H1 (cell line): ENCODE data around the gene TAF6. TPM values are rescaled to one million over a fixed set of nuclear protein-coding genes. Genes with fewer than 3 reads are reported as not detected.

Experiments used
- CTCF ChIA-PET: fragments of 300-600 bp; sonication (Branson Sonifier 250); formaldehyde crosslinking; loops from one replicate; lab custom pipeline; 2021; ENCODE audit not compliant: partially characterized antibody; lab: Charles Lee
- POLR2A ChIA-PET: fragments of 300-600 bp; sonication (Branson Sonifier 250); formaldehyde crosslinking; loops from one replicate; lab custom pipeline; 2021; ENCODE audit warnings: inconsistent platforms; ENCODE audit not compliant: partially characterized antibody; lab: Charles Lee
- DNase-seq, 2 experiments: peaks; one replicate each; pipeline versions ENCODE4 v3.0.0 to v3.0.0-alpha.2; 2010 to 2022; ENCODE audit warnings: low spot score in 2 of 2, low read depth in 1 of 2, mixed read lengths in 1 of 2
- FAIRE-seq: peaks from 2 replicates; lab custom pipeline; 2011; peaks lifted over from hg19 to GRCh38; lab: Jason Lieb, UNC
- H2AFZ ChIP-seq: 2 replicates; pipeline ENCODE4 v1.8.1; 2012; ENCODE audit warnings: low read length, inconsistent platforms
- H2AK5ac ChIP-seq: 2 replicates; pipeline ENCODE4 v1.6.1; 2013; ENCODE audit warnings: low read depth, low read length
- H2BK120ac ChIP-seq: replicated peaks from 2 replicates; pipeline ENCODE3; 2013; ENCODE audit warnings: low read depth, low read length, inconsistent platforms
- H2BK12ac ChIP-seq: 2 replicates; pipeline ENCODE4 v1.6.1; 2013; ENCODE audit warnings: low read depth, low read length
- H2BK15ac ChIP-seq: 2 replicates; pipeline ENCODE4 v1.6.1; 2013; ENCODE audit warnings: low read length
- H2BK20ac ChIP-seq: 2 replicates; pipeline ENCODE4 v1.6.1; 2013; ENCODE audit warnings: low read length
- H2BK5ac ChIP-seq: 2 replicates; pipeline ENCODE4 v1.6.1; 2013; ENCODE audit warnings: low read depth, low read length
- H3K14ac ChIP-seq: 2 replicates; pipeline ENCODE4 v1.6.1; 2013; ENCODE audit warnings: inconsistent platforms; ENCODE audit not compliant: insufficient read length
- H3K18ac ChIP-seq: 2 replicates; pipeline ENCODE4 v1.6.1; 2013; ENCODE audit warnings: low read length; ENCODE audit errors: extremely low read depth
- H3K23ac ChIP-seq: 2 replicates; pipeline ENCODE4 v1.6.1; 2013; ENCODE audit warnings: inconsistent platforms; ENCODE audit not compliant: insufficient read length
- H3K23me2 ChIP-seq: 2 replicates; pipeline ENCODE4 v1.6.1; 2013; ENCODE audit warnings: low read depth, low read length
- H3K27ac ChIP-seq: 2 replicates; pipeline ENCODE4 v1.6.1; 2011; ENCODE audit warnings: low read depth, low read length, inconsistent platforms
- H3K27me3 ChIP-seq, 4 experiments: replicated peaks in 1 of 4; 1 replicate in 1 of 4; 2 replicates in 3 of 4; pipeline versions ENCODE4 v1.6.1 to v1.8.1; 2011 to 2013; ENCODE audit warnings: low read length in 3 of 4, mild to moderate bottlenecking in 3 of 4, inconsistent platforms in 2 of 4, mixed read lengths in 2 of 4, moderate library complexity in 1 of 4; ENCODE audit not compliant: control insufficient read depth in 3 of 4, insufficient read depth in 3 of 4; ENCODE audit errors: extremely low read depth in 1 of 4
- H3K36me3 ChIP-seq, 4 experiments: 2 replicates each; pipeline versions ENCODE4 v1.6.1 to v1.8.1; 2011 to 2013; ENCODE audit warnings: mild to moderate bottlenecking in 4 of 4, low read length in 3 of 4, moderate library complexity in 2 of 4, control low read depth in 1 of 4, inconsistent platforms in 1 of 4; ENCODE audit not compliant: insufficient read depth in 4 of 4, control insufficient read depth in 2 of 4
- H3K4ac ChIP-seq: replicated peaks from 2 replicates; pipeline ENCODE3; 2013; ENCODE audit warnings: low read length, low read depth, mixed read lengths, inconsistent platforms; ENCODE audit not compliant: insufficient read length
- H3K4me1 ChIP-seq, 4 experiments: replicated peaks in 1 of 4; 1 replicate in 1 of 4; 2 replicates in 3 of 4; pipeline versions ENCODE4 v1.6.1 to v1.8.1; 2011 to 2013; ENCODE audit warnings: low read length in 3 of 4, inconsistent platforms in 2 of 4, mixed read lengths in 1 of 4; ENCODE audit not compliant: insufficient read depth in 4 of 4, control insufficient read depth in 3 of 4
- H3K4me2 ChIP-seq, 2 experiments: 2 replicates each; pipeline versions ENCODE4 v1.6.1 to v1.8.1; 2011 to 2013; ENCODE audit warnings: low read depth in 2 of 2, low read length in 2 of 2, control low read depth in 1 of 2, inconsistent platforms in 1 of 2, mild to moderate bottlenecking in 1 of 2; ENCODE audit not compliant: insufficient read depth in 1 of 2
- H3K4me3 ChIP-seq, 4 experiments: fragments of 200-600, 300-600 bp in 1 of 4; sonication (generic), shearing (Covaris generic), sonication (Bioruptor Twin) in 1 of 4; 2 replicates each; pipeline versions ENCODE4 v1.5.1 to v1.8.1; 2011 to 2016; ENCODE audit warnings: low read length in 4 of 4, low read depth in 3 of 4, control low read depth in 2 of 4, inconsistent platforms in 2 of 4, mild to moderate bottlenecking in 2 of 4, mixed read lengths in 1 of 4, moderate library complexity in 1 of 4; ENCODE audit not compliant: insufficient read depth in 2 of 4; ENCODE audit errors: extremely low read depth in 1 of 4
- H3K56ac ChIP-seq: replicated peaks from 2 replicates; pipeline ENCODE3; 2013; ENCODE audit warnings: low read depth, mild to moderate bottlenecking, mixed read lengths, low read length, inconsistent platforms; ENCODE audit not compliant: insufficient read length
- H3K79me1 ChIP-seq: 2 replicates; pipeline ENCODE4 v1.6.1; 2013; ENCODE audit warnings: low read depth, low read length, control low read depth
- H3K79me2 ChIP-seq, 2 experiments: 2 replicates each; pipeline versions ENCODE4 v1.6.1 to v1.8.1; 2012 to 2013; ENCODE audit warnings: low read length in 2 of 2, mild to moderate bottlenecking in 2 of 2, inconsistent platforms in 1 of 2; ENCODE audit not compliant: insufficient read depth in 2 of 2, control insufficient read depth in 1 of 2
- H3K9ac ChIP-seq, 4 experiments: replicated peaks in 1 of 4; 1 replicate in 1 of 4; 2 replicates in 3 of 4; pipeline versions ENCODE4 v1.6.1 to v1.8.1; 2011 to 2013; ENCODE audit warnings: low read depth in 3 of 4, low read length in 3 of 4, control low read depth in 2 of 4, mild to moderate bottlenecking in 2 of 4, moderate library complexity in 2 of 4, inconsistent platforms in 1 of 4; ENCODE audit errors: extremely low read depth in 1 of 4
- H3K9me3 ChIP-seq, 2 experiments: 2 replicates each; pipeline versions ENCODE4 v1.6.1 to v1.8.1; 2012 to 2013; ENCODE audit warnings: mild to moderate bottlenecking in 2 of 2, moderate library complexity in 2 of 2, control low read depth in 1 of 2, inconsistent platforms in 1 of 2, low read depth in 1 of 2, low read length in 1 of 2, mixed read lengths in 1 of 2; ENCODE audit not compliant: insufficient read depth in 2 of 2
- H4K20me1 ChIP-seq, 2 experiments: replicated peaks in 1 of 2; 2 replicates each; pipeline versions ENCODE3 to v1.8.1; 2011 to 2013; ENCODE audit warnings: inconsistent platforms in 2 of 2, low read length in 2 of 2, mild to moderate bottlenecking in 1 of 2; ENCODE audit not compliant: insufficient read depth in 2 of 2, control insufficient read depth in 1 of 2
- H4K5ac ChIP-seq: 2 replicates; pipeline ENCODE4 v1.6.1; 2013; ENCODE audit warnings: low read length, low read depth, mixed read lengths, inconsistent platforms; ENCODE audit not compliant: insufficient read length
- H4K8ac ChIP-seq: 2 replicates; pipeline ENCODE4 v1.8.0; 2013; ENCODE audit warnings: mild to moderate bottlenecking, moderate library complexity, low read length, inconsistent platforms; ENCODE audit not compliant: insufficient read depth; ENCODE audit errors: extremely low read depth
- H4K91ac ChIP-seq: replicated peaks from 2 replicates; pipeline ENCODE3; 2013; ENCODE audit warnings: low read length, mixed read lengths, inconsistent platforms; ENCODE audit not compliant: insufficient read length
- CHD2 ChIP-seq: IDR thresholded peaks from 2 replicates; pipeline ENCODE4 v1.6.1; 2012; ENCODE audit warnings: low read length, improper control_type of control experiment
- EZH2 ChIP-seq: fragments of 200-600 bp; sonication (generic); IDR thresholded peaks from 2 replicates; pipeline ENCODE4 v1.7.1; 2012; ENCODE audit warnings: low read depth, mild to moderate bottlenecking, moderate library complexity, low read length, inconsistent platforms; ENCODE audit not compliant: severe bottlenecking
- JUND ChIP-seq: IDR thresholded peaks from 2 replicates; pipeline ENCODE4 v1.6.1; 2011; ENCODE audit warnings: mild to moderate bottlenecking, improper control_type of control experiment, low read length
- KDM4A ChIP-seq: IDR thresholded peaks from one replicate; pipeline ENCODE4 v1.7.1; 2012; ENCODE audit warnings: low read depth, mild to moderate bottlenecking, moderate library complexity, low read length, inconsistent platforms; ENCODE audit not compliant: severe bottlenecking
- NRF1 ChIP-seq: IDR thresholded peaks from 2 replicates; pipeline ENCODE4 v1.6.1; 2011; ENCODE audit warnings: mild to moderate bottlenecking, low read depth, low read length, improper control_type of control experiment
- RBBP5 ChIP-seq: IDR thresholded peaks from 2 replicates; pipeline ENCODE4 v1.7.1; 2012; ENCODE audit warnings: low read depth, mild to moderate bottlenecking, inconsistent platforms, low read length, moderate library complexity, borderline replicate concordance
- SAP30 ChIP-seq: fragments of 300-600 bp; sonication (generic); IDR thresholded peaks from 2 replicates; pipeline ENCODE4 v1.7.1; 2012; ENCODE audit warnings: low read length, moderate library complexity, mild to moderate bottlenecking, inconsistent platforms; ENCODE audit not compliant: insufficient read depth, insufficient replicate concordance
- SIN3A ChIP-seq, 2 experiments: IDR thresholded peaks in 1 of 2; conservative IDR thresholded peaks in 1 of 2; 2 replicates each; pipeline ENCODE4 v1.6.1; 2011 to 2012; ENCODE audit warnings: low read length in 2 of 2, improper control_type of control experiment in 1 of 2, low read depth in 1 of 2, mild to moderate bottlenecking in 1 of 2
- YY1 ChIP-seq: IDR thresholded peaks from 2 replicates; pipeline ENCODE4 v1.6.1; 2011; ENCODE audit warnings: low read depth, mild to moderate bottlenecking, low read length
- WGBS, 2 experiments: shearing (Covaris generic) in 1 of 2; methylation state at CpG; one replicate each; pipeline versions ENCODE4 v1.1.6 to v1.1.7; 2013 to 2015; ENCODE audit warnings: low lambda C conversion rate in 2 of 2, mixed read lengths in 2 of 2, inconsistent platforms in 1 of 2, low coverage in 1 of 2, missing lambda C conversion rate in 1 of 2; ENCODE audit not compliant: insufficient replicate concordance in 2 of 2, insufficient coverage in 1 of 2, insufficient read length in 1 of 2; ENCODE audit errors: extremely low coverage in 1 of 2, missing lambda C conversion rate in 1 of 2; 5-methylcytosine and 5-hydroxymethylcytosine counted together
- polyA plus RNA-seq, 7 experiments: library from polyadenylated mRNA; depleted of rRNA in 3 of 7; stranded (reverse) in 5 of 7; unstranded in 2 of 7; fragments of >200 nt in 5 of 7; fragments of 200-250 nt in 2 of 7; gene quantifications; 1 replicate in 5 of 7; 2 replicates in 1 of 7; 4 replicates in 1 of 7; pipeline versions ENCODE4 v1.2.1 to v1.2.3, GENCODE V29; 2011 to 2013; ENCODE audit warnings: missing spikeins in 2 of 7, mixed read lengths in 2 of 7
- total RNA-seq: library from RNA; stranded (reverse); fragmentation: NEBNext Ultra II Directional; extraction: Animal tissue kit (Norgen Biotek cat#: 25700); gene quantifications from 2 replicates; pipeline ENCODE4 v1.2.1, GENCODE V29; 2021
- TF ChIP-seq, protein P1 (sequence below): IDR thresholded peaks from 2 replicates; pipeline ENCODE4 v1.6.1; 2012; ENCODE audit warnings: inconsistent platforms

TAF6 gene
- total and polyA plus RNA-seq, 2 of the 8 experiments (the other 6 are each of a cell fraction or from before 2014, with no cell fraction given) = 66.7 to 101 TPM

DNA sequence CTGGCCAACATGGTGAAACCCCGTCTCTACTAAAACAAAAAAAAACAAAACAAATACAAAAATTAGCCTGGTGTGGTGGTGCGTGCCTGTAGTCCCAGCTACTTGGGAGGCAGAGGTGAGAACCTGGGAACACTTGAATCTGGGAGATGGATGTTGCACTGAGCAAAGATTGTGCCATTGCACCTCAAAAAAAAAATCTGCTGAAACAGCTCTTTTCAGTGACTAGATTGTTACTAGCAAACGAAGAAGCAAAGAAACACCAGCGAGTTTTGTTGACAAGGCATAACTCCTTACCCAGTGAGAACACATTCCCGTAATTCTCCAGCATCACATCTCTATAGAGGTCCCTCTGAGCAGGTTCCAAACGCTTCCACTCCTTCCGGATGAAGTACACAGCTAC lies 44.3 kb downstream of the TAF6 start:
- Histone ChIP-seq H3K4me2 (no peak overlapping the region), H3K23ac (no peak overlapping the region), H3K56ac (no peak overlapping the region), H2AFZ (no peak overlapping the region), H2BK15ac (no peak overlapping the region), H3K14ac (no peak overlapping the region), H3K9ac (no peak overlapping the region), H3K9me3 (peaks cover 59 to 67% of the 10 kb centered on the region in 2 experiments), H2BK5ac (no peak overlapping the region), H3K79me2 (peaks cover 17 to 35% of the 10 kb centered on the region in 2 experiments), H3K18ac (no peak overlapping the region), H3K36me3 (peaks cover 76 to 100% (median 90%) of the 10 kb centered on the region in 4 experiments), H2BK20ac (no peak overlapping the region), H3K4ac (no peak overlapping the region), H2BK12ac (no peak overlapping the region), H4K20me1 (peaks cover 0 to 1% of the 10 kb centered on the region in 2 experiments), H2AK5ac (no peak overlapping the region), H4K5ac (no peak overlapping the region), H3K4me3 (no peak overlapping the region), H4K91ac (no peak overlapping the region), H3K27ac (no peak overlapping the region), H3K27me3 (no peaks in the 10 kb centered on the region; a peak in 1 of 7 replicates), H2BK120ac (no peak overlapping the region), H3K23me2 (no peaks in the 10 kb centered on the region), H4K8ac (no peak overlapping the region), H3K4me1 (no peaks in the 10 kb centered on the region; a peak in 1 of 7 replicates), H3K79me1 (no peaks in the 10 kb centered on the region; the same call in none of the 2 replicates)
- DNase-seq (no peak), FAIRE-seq (no peak)
- TF ChIP-seq NRF1 = no peak
- no peak for TF ChIP-seq SAP30
- no peak for TF ChIP-seq YY1
- no peak for TF ChIP-seq EZH2
- TF ChIP-seq RBBP5 = no peak
- no peak for TF ChIP-seq CHD2
- TF ChIP-seq KDM4A = no peak
- no peak for TF ChIP-seq JUND
- TF ChIP-seq, protein P1, sequence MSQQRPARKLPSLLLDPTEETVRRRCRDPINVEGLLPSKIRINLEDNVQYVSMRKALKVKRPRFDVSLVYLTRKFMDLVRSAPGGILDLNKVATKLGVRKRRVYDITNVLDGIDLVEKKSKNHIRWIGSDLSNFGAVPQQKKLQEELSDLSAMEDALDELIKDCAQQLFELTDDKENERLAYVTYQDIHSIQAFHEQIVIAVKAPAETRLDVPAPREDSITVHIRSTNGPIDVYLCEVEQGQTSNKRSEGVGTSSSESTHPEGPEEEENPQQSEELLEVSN = no peak
- no peak for TF ChIP-seq SIN3A (conservative IDR thresholded peaks at IDR 0.05 in 1 of 2, IDR thresholded peaks at IDR 0.05 in 1 of 2; ENCODE audit: low read depth in 1 of 2, low read length in 2 of 2)
- WGBS, 2 experiments = 87% methylated on average over 7 of the region's 7 CpGs; no CpG with 5 or more reads in 1 of the 2 experiments
- CTCF ChIA-PET = interaction anchor here (0.6 to 2.1 kb wide), 5 partner anchors 8 to 608 kb away, joined by 3 to 5 read pairs (median 3); no protein-coding TSS in a partner anchor
- POLR2A ChIA-PET = interaction anchor here (0.9 to 19.6 kb wide), 12 partner anchors 8 to 56 kb away, joined by 3 to 294 read pairs (median 4); partner anchors contain the start of genes AP4M1, COPS6, MCM7 and ZSCAN21
